GM19438 (cell line): ENCODE measurements around the gene ETFA.
A peak's percentile ranks its signal among the peaks of the same experiment; 100 is the strongest.
"Not testable (repeated sequence)": the region's sequence is repeated elsewhere in the genome, so short reads cannot be mapped to it uniquely, and the experiment has no call there.

Experiments used
- ATAC-seq: cut with Tn5 transposase; IDR thresholded peaks from one replicate; pipeline ENCODE4 v1.9.1; 2021; ENCODE audit warnings: low read depth; ENCODE audit not compliant: unreplicated experiment

ETFA gene

GRCh38 chr15:76327191-76328105 is 16.2 kb upstream of the ETFA start:
- no peak for ATAC-seq

GRCh38 chr15:76325704-76326103 is 14.4 kb upstream of the ETFA start:
- ATAC-seq = no peak

- ATAC-seq = no peak
Observed at GRCh38 chr15:76324066-76324465, 12.8 kb upstream of the ETFA start.

- ATAC-seq = no peak
Observed at GRCh38 chr15:76321602-76322001, 10.3 kb upstream of the ETFA start.

GRCh38 chr15:76321171-76321570 is 9.9 kb upstream of the ETFA start:
- no peak for ATAC-seq

GRCh38 chr15:76320012-76320411 is 8.7 kb upstream of the ETFA start:
- no peak for ATAC-seq

- ATAC-seq = no peak
Observed at GRCh38 chr15:76313731-76314130, 2.5 kb upstream of the ETFA start.

GRCh38 chr15:76313175-76313567 is 1.9 kb upstream of the ETFA start:
- not testable (repeated sequence) for ATAC-seq

- no peak for ATAC-seq
Observed at GRCh38 chr15:76312540-76313174, 1.4 kb upstream of the ETFA start.

GRCh38 chr15:76310475-76311099 is 682 bp downstream of the ETFA start:
- peak; percentile 11 for ATAC-seq

- no peak for ATAC-seq
Observed at GRCh38 chr15:76309601-76310330, 1.5 kb downstream of the ETFA start.

GRCh38 chr15:76303909-76304308 is 7.4 kb downstream of the ETFA start:
- no peak for ATAC-seq

- ATAC-seq = no peak
Observed at GRCh38 chr15:76299786-76300185, 11.5 kb downstream of the ETFA start.

GRCh38 chr15:76298986-76299385 is 12.3 kb downstream of the ETFA start:
- no peak for ATAC-seq

- not testable (repeated sequence) for ATAC-seq
Observed at GRCh38 chr15:76297951-76298350, 13.3 kb downstream of the ETFA start.

GRCh38 chr15:76296849-76297248 is 14.4 kb downstream of the ETFA start:
- no peak for ATAC-seq

GRCh38 chr15:76294463-76294862 is 16.8 kb downstream of the ETFA start:
- ATAC-seq = not testable (repeated sequence)

- ATAC-seq = no peak
Observed at GRCh38 chr15:76293361-76293760, 17.9 kb downstream of the ETFA start.

- ATAC-seq = no peak
Observed at GRCh38 chr15:76289582-76289981, 21.7 kb downstream of the ETFA start.

GRCh38 chr15:76286271-76286879 is 24.9 kb downstream of the ETFA start:
- no peak for ATAC-seq
